ENCODE data around the gene HSPA9.

HSPA9 gene

DNA sequence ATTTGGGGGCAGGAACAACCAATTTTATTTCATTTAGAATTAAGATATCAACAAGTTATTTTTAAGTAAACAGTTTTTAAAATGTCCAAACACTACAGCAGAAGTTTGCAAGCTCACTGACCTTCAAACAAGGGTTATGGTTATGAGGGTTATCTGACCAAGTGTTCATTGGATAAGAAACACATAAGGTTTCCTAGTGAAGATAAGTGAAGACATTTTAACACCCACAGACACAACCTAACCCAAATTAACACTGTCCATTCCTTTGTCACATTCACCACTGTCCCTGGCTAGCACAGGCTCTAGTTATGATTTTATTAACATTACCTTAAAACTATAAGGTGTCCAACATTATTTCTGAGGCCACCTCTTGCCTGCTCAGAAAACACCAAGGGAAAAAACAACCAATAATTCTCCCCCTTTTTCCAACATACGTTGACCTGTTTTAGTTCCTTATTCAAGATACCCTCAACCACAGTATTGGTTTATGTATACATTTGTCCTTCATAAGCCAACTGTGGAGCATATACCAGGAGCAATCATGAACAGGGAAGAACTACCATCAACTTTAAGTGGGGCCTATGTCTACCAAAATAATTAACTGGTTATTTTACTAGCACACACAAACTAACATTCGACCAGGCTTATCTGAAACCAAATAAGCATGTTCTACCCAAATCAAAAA is 36.1 kb downstream of the HSPA9 start:
- Histone ChIP-seq H3K4me3 (ENCODE audit: low read length) (no peak overlapping the region), H3K36me3 (ENCODE audit: control insufficient read depth, low read depth, low read length) (peaks cover 41% of the 10 kb centered on the region), H3K27ac (ENCODE audit: low read length) (no peak overlapping the region), H3K4me1 (ENCODE audit: control insufficient read depth, low read depth, low read length) (peaks cover 10% of the 10 kb centered on the region), H3K27me3 (ENCODE audit: control insufficient read depth, insufficient read depth, low read length) (no peaks in the 10 kb centered on the region), H3K9me3 (ENCODE audit: control insufficient read depth, low read depth, low read length) (no peaks in the 10 kb centered on the region), H3K9ac (ENCODE audit: low read length) (no peak overlapping the region)

DNA sequence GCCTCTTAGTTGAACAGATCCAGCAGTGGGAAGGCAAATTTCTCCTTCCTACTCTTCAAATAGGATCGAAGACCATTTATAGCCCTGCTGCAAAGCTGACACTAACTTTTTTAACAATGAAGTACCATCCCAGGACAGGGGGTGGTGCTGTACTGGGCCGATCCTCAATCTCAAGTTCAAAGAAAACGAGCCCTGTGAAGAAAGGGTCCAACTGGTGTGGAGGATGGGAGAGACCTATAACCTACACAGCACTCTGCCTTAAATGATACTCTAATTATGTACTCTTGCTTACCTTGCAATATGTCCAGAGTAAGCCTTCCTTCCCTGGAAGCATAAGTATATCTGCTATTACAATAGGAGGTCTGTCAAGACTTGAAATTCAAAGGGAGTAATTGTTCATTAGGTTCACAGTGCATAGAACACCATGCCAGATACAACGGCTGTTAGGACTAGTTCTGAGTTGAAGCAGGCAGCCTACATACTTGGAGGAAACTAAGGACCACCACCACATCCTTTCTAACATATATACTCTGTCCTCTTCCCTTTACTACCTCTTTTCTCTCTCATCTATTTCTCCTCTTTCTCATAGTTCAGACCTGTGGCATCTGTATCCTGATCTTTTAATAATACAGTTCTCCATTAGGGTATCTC is 38.4 kb downstream of the HSPA9 start:
- Histone ChIP-seq H3K27ac (ENCODE audit: low read length) (no peak overlapping the region), H3K9ac (ENCODE audit: low read length) (no peak overlapping the region), H3K9me3 (ENCODE audit: control insufficient read depth, low read depth, low read length) (no peaks in the 10 kb centered on the region), H3K27me3 (ENCODE audit: control insufficient read depth, insufficient read depth, low read length) (no peaks in the 10 kb centered on the region), H3K36me3 (ENCODE audit: control insufficient read depth, low read depth, low read length) (peaks cover 49% of the 10 kb centered on the region), H3K4me3 (ENCODE audit: low read length) (no peak overlapping the region), H3K4me1 (ENCODE audit: control insufficient read depth, low read depth, low read length) (peaks cover 10% of the 10 kb centered on the region)

DNA sequence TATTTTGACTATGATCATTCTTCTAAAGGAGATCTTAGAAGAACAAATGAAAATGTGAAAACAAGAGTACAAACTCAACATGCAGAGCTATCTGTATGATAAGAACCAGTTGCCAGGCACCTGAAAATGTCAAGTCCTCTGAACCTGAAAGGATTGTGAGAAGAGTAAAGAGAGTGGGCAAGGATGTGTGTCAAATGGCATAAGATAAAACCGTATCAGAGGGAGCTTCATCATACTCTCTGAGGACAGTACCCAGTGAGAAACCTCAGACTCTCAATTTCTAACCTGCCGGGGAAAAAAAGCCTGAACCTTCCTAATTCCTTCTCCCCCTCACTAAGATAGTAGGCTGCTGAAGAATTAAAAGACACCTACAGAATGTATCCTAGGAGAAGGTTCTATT is 39.0 kb downstream of the HSPA9 start:
- Histone ChIP-seq H3K36me3 (ENCODE audit: control insufficient read depth, low read depth, low read length) (peaks cover 49% of the 10 kb centered on the region), H3K27me3 (ENCODE audit: control insufficient read depth, insufficient read depth, low read length) (no peaks in the 10 kb centered on the region), H3K9ac (ENCODE audit: low read length) (no peak overlapping the region), H3K4me3 (ENCODE audit: low read length) (no peak overlapping the region), H3K9me3 (ENCODE audit: control insufficient read depth, low read depth, low read length) (no peaks in the 10 kb centered on the region), H3K27ac (ENCODE audit: low read length) (no peak overlapping the region), H3K4me1 (ENCODE audit: control insufficient read depth, low read depth, low read length) (peaks cover 6% of the 10 kb centered on the region)

DNA sequence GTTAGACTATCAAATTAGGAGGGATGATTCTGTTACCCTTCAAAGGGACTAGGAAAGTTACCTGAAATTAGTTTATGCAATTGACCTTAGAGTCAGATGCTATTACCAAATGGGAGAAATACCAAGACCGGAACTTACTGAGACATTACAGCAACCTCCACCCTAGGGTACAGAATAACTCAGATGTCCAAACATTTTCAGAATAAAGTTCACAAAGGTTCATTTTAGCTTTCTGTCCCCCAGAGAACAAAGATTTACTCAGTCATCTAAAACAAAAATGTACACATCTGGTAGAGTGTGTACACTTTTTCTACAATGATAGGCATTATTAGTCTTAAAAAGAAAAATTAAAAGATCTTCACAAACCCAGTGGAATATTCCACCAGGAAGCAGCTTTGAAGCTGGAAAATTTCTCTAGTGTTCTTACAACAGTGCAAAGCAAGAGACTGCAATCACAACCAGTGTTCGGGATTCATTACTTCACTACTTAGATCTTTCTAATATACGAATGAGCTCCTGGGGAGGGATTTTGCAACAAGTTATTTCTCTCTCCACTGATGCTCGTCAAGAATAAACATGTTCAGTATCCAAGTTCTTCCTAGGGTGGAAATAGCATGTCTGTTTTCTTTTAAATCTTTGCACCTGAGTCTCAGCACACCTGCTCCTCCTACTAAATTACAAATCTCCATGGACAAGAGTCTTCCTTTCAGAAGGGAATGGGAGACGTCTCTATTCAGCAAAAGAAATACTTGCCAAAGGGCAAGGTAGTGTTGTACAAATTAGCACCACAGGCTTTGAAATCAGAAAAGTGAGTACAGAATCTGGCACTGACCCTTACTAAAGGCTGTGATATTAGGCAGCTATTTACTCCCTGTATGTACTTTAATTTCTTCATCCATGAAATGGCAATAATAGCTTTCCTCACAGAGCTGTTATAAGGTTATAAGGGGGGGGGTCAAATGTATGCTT is 40.9 kb downstream of the HSPA9 start:
- H3K27ac ChIP-seq (ENCODE audit: low read length), result no peak overlapping the region
- no peaks in the 10 kb centered on the region for H3K27me3 ChIP-seq (ENCODE audit: control insufficient read depth, insufficient read depth, low read length)
- no peak overlapping the region for H3K4me3 ChIP-seq (ENCODE audit: low read length)
- H3K36me3 ChIP-seq (ENCODE audit: control insufficient read depth, low read depth, low read length), result peaks cover 30% of the 10 kb centered on the region
- no peaks in the 10 kb centered on the region for H3K4me1 ChIP-seq (ENCODE audit: control insufficient read depth, low read depth, low read length)
- H3K9me3 ChIP-seq (ENCODE audit: control insufficient read depth, low read depth, low read length), result no peaks in the 10 kb centered on the region
- H3K9ac ChIP-seq (ENCODE audit: low read length), result no peak overlapping the region

DNA sequence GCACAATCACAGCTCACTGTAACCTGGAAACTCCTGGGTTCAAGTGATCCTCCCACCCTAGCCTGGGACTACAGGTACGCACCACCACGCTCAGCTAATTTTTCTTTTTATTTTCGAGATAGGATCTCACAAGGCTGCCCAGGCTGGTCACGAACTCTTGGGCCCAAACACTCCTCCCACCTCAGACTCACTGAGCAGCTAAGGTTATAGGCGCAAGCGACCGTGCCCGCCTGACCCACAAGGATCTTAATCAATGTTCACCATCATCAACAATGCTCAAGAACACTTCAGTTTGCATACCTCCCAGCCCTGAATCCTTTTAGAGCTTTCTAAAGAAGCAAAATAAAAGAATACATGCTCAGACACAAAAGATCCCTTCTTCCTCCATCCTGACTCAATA is 45.4 kb downstream of the HSPA9 start:
- Histone ChIP-seq H3K4me1 (ENCODE audit: control insufficient read depth, low read depth, low read length) (no peaks in the 10 kb centered on the region), H3K36me3 (ENCODE audit: control insufficient read depth, low read depth, low read length) (peaks cover 17% of the 10 kb centered on the region), H3K27me3 (ENCODE audit: control insufficient read depth, insufficient read depth, low read length) (no peaks in the 10 kb centered on the region), H3K9ac (ENCODE audit: low read length) (no peak overlapping the region), H3K27ac (ENCODE audit: low read length) (no peak overlapping the region), H3K4me3 (ENCODE audit: low read length) (no peak overlapping the region), H3K9me3 (ENCODE audit: control insufficient read depth, low read depth, low read length) (no peaks in the 10 kb centered on the region)

DNA sequence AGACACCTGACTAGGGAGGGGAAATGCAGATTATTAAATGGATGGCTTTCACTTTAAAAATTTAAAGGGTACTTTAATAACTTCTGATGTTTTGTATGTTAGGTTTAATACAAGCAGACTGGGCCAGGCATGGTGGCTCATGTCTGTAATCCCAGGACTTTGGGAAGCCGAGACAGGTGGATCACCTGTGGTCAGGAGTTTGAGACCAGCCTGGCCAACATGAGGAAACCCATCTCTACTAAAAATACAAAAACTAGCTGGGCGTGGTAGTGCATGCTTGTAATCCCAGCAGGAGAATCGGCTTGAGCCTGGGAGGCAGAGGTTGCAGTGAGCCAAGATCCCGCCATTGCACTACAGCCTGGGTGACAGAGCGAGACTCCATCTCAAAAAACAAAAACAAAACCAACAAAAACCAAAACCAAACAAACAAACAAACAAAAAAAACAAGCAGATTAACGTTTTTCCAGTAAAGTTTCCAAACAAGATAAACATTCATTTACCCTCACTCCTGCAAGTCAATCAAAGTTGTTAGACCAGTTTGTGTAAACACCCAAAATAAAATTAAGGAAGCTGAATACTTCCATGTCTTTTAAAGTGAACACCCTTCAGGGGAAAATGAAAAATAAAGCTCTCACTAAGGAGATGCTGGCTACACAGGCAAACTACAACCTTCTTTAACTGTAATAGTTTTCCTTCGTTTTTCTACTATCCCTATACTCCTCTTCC is 46.3 kb downstream of the HSPA9 start:
- no peaks in the 10 kb centered on the region for H3K27me3 ChIP-seq (ENCODE audit: control insufficient read depth, insufficient read depth, low read length)
- no peak overlapping the region for H3K9ac ChIP-seq (ENCODE audit: low read length)
- no peaks in the 10 kb centered on the region for H3K4me1 ChIP-seq (ENCODE audit: control insufficient read depth, low read depth, low read length)
- H3K36me3 ChIP-seq (ENCODE audit: control insufficient read depth, low read depth, low read length), result peaks cover 9% of the 10 kb centered on the region
- H3K9me3 ChIP-seq (ENCODE audit: control insufficient read depth, low read depth, low read length), result no peaks in the 10 kb centered on the region
- H3K4me3 ChIP-seq (ENCODE audit: low read length), result no peak overlapping the region
- no peak overlapping the region for H3K27ac ChIP-seq (ENCODE audit: low read length)

DNA sequence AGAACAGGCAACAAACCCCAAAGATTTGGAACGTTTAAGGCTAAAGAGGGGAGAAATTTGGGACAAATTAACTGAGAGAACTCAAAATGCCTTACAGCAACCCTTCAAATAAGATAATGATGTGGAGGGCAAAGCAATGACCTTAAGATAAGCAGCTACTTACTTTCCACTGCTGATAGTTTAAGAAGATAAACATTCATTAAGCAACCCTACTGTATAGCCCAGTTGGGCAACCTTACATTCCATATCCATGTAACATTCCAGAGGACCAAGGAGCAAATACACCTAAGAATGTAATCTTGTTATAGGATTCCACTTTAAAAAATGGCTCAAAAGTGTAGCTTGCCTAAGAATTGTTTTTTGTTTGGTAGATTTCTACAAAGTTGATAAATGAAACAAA is 47.0 kb downstream of the HSPA9 start:
- Histone ChIP-seq H3K27me3 (ENCODE audit: control insufficient read depth, insufficient read depth, low read length) (no peaks in the 10 kb centered on the region), H3K36me3 (ENCODE audit: control insufficient read depth, low read depth, low read length) (peaks cover 3% of the 10 kb centered on the region)

DNA sequence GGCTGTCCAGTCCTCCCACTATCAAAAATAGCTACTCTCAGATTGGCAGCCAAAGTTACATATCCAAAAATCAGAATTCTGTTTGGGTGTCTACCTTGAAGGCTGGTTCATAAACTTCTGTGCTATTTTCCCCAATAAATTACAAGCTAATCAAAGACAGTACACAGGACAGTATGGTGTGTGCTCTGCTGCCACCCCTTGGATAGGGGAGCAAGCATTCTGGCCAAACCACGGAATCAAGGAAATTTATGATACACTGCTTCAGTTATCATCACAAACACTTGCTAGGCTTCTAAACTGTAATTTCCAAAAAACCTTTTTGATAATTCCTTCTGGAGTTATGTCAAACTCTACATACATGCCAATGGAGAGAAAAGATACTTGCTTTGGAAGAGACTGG is 48.0 kb downstream of the HSPA9 start:
- peaks cover 3% of the 10 kb centered on the region for H3K36me3 ChIP-seq (ENCODE audit: control insufficient read depth, low read depth, low read length)
- no peaks in the 10 kb centered on the region for H3K9me3 ChIP-seq (ENCODE audit: control insufficient read depth, low read depth, low read length)
- H3K27me3 ChIP-seq (ENCODE audit: control insufficient read depth, insufficient read depth, low read length), result no peaks in the 10 kb centered on the region
- no peak overlapping the region for H3K9ac ChIP-seq (ENCODE audit: low read length)
- H3K27ac ChIP-seq (ENCODE audit: low read length), result no peak overlapping the region
- no peak overlapping the region for H3K4me3 ChIP-seq (ENCODE audit: low read length)
- no peaks in the 10 kb centered on the region for H3K4me1 ChIP-seq (ENCODE audit: control insufficient read depth, low read depth, low read length)

More for the DNA sequence above, 47.0 kb downstream of the HSPA9 start:
- Histone ChIP-seq H3K4me1 (ENCODE audit: control insufficient read depth, low read depth, low read length) (no peaks in the 10 kb centered on the region), H3K27ac (ENCODE audit: low read length) (no peak overlapping the region), H3K9me3 (ENCODE audit: control insufficient read depth, low read depth, low read length) (no peaks in the 10 kb centered on the region), H3K4me3 (ENCODE audit: low read length) (no peak overlapping the region), H3K9ac (ENCODE audit: low read length) (no peak overlapping the region)

DNA sequence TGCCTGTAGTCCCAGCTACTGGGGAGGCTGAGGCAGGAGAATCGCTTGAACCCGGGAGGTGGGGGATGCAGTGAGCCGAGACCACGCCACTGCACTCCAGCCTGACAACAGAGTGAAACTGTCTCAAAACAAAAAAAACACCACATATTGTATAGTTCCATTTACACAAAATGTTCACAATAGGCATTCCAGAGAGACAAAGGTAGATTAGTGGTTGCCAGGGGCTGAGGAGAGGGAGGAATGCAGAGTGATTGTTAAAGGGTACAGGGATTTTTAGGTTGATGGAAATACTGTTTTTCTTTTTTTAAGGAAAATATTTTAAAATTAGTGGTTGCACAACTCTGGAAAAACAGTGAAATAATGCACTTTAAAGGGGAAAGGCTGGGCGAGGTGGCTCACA is 51.8 kb downstream of the HSPA9 start:
- H3K9ac ChIP-seq (ENCODE audit: low read length), result no peak overlapping the region
- H3K36me3 ChIP-seq (ENCODE audit: control insufficient read depth, low read depth, low read length), result peaks cover 9% of the 10 kb centered on the region
- no peak overlapping the region for H3K4me3 ChIP-seq (ENCODE audit: low read length)
- H3K9me3 ChIP-seq (ENCODE audit: control insufficient read depth, low read depth, low read length), result no peaks in the 10 kb centered on the region
- H3K27ac ChIP-seq (ENCODE audit: low read length), result no peak overlapping the region
- H3K27me3 ChIP-seq (ENCODE audit: control insufficient read depth, insufficient read depth, low read length), result no peaks in the 10 kb centered on the region
- H3K4me1 ChIP-seq (ENCODE audit: control insufficient read depth, low read depth, low read length), result no peaks in the 10 kb centered on the region

DNA sequence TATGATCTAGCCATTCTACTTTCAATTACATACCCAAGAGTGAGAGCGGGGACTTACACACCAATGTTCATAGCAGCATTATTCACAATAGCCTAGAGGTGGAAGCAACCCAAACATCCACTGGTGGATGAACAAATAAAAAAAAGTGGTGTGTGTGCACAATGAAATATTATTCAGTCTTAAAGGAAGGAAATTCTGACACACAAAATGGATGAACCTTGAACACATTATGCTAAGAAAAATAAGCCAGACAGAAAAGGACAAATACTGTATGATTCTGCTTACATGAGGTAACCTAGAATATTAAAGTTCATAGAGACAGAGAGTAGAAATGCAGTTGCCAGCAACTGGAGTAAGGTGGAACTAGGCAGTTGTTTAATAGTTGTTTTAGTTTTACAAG is 54.2 kb downstream of the HSPA9 start:
- Histone ChIP-seq H3K27me3 (ENCODE audit: control insufficient read depth, insufficient read depth, low read length) (no peaks in the 10 kb centered on the region), H3K36me3 (ENCODE audit: control insufficient read depth, low read depth, low read length) (peaks cover 30% of the 10 kb centered on the region), H3K4me1 (ENCODE audit: control insufficient read depth, low read depth, low read length) (no peaks in the 10 kb centered on the region), H3K27ac (ENCODE audit: low read length) (no peak overlapping the region), H3K9ac (ENCODE audit: low read length) (no peak overlapping the region), H3K9me3 (ENCODE audit: control insufficient read depth, low read depth, low read length) (no peaks in the 10 kb centered on the region), H3K4me3 (ENCODE audit: low read length) (no peak overlapping the region)

DNA sequence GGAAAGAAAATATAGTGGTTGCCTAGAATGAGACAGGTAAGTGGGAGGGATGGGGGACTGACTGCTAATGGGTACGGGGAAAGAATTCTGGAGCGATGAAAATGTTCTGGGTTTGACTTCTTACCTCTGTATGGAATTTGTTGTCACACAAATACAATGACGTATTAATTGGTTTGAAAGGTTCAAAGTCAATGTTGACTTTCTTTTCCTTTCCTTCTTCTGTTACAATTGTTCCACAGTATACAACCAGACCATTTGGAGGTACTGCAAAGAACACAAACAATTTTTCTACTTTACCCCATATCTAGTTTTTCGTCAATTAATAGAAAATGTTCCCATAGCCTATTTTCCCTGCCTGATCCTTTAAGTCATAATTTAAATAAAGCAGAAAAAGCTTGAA is 57.8 kb downstream of the HSPA9 start:
- peaks cover 64% of the 10 kb centered on the region for H3K36me3 ChIP-seq (ENCODE audit: control insufficient read depth, low read depth, low read length)

More for the DNA sequence above, 57.8 kb downstream of the HSPA9 start:
- H3K4me3 ChIP-seq (ENCODE audit: low read length), result no peak overlapping the region
- no peaks in the 10 kb centered on the region for H3K27me3 ChIP-seq (ENCODE audit: control insufficient read depth, insufficient read depth, low read length)
- H3K4me1 ChIP-seq (ENCODE audit: control insufficient read depth, low read depth, low read length), result no peaks in the 10 kb centered on the region
- H3K27ac ChIP-seq (ENCODE audit: low read length), result no peak overlapping the region
- H3K9ac ChIP-seq (ENCODE audit: low read length), result no peak overlapping the region
- no peaks in the 10 kb centered on the region for H3K9me3 ChIP-seq (ENCODE audit: control insufficient read depth, low read depth, low read length)
